ENCODE measurements around the gene EIF2AK2.

Gene EIF2AK2

DNA sequence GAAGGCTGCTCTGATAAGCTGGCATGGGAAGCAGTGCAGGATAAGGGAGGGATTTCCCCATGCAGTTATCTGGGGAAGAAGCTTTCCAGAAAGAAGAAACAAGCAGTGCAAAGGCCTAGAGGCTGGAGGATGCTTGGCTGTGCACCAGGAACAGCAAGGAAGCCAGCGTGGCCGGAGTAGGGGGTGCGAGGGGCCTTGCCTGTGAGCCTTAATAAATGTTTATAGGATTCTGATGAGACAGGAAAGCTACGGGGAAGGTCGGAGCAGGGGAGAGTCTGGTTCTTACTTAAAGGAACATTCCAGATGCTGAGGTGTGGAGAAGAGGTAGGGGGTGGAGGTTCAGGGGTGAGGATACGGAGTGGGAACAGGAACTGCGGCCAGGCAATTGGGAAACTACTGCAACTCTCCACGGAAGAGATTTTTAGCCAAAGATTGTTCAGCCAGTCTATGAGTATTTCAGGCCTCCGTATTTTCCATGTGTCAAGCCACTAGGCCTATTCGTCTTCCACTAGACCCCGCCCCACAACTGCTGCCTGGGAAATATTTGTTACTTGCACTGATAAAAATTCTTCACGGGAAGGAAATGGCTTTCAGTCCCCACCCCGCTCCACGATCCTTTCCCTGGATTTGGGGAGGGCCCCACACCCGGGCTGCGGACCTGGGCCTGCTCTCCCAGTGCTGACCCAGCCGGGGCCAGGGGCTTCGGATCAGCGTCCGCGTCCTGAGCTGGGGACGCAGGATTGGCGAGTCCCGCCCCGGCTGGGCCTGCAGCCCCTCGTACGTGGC lies 516 bp downstream of the EIF2AK2 start:
- peak; percentile 50 for DNase-seq
- Histone ChIP-seq H4K20me1 (ENCODE audit: insufficient read depth, low read length) (peaks cover 23% of the 10 kb centered on the region; the same call in 1 of the 2 replicates), H3K4me3 (ENCODE audit: low read depth in 1 of 2, low read length in 2 of 2) (peak overlapping the region; percentile 74 to 82), H3K79me2 (ENCODE audit: insufficient read depth, low read length) (peaks cover 60% of the 10 kb centered on the region), H3K9me3 (ENCODE audit: insufficient read depth, low read length, severe bottlenecking) (no peaks in the 10 kb centered on the region), H3K27ac (ENCODE audit: low read length) (peak overlapping the region; percentile 86), H3K4me2 (ENCODE audit: insufficient read depth, low read length) (peak overlapping the region; percentile 94), H3K36me3 (ENCODE audit: insufficient read depth, low read length) (peaks cover 22% of the 10 kb centered on the region), H3K4me1 (ENCODE audit: insufficient read depth, low read length) (peaks cover 56% of the 10 kb centered on the region), H3K9ac (ENCODE audit: low read depth, low read length) (peak overlapping the region; percentile 91), H3K27me3 (ENCODE audit: insufficient read depth, low read length, poor library complexity) (no peaks in the 10 kb centered on the region), H2AFZ (ENCODE audit: low read depth, low read length) (peak overlapping the region; percentile 84)
- no peak for TF ChIP-seq EZH2 (IDR thresholded peaks at IDR 0.05; ENCODE audit: borderline replicate concordance, low read depth, low read length, severe bottlenecking)
- TF ChIP-seq, protein P1, sequence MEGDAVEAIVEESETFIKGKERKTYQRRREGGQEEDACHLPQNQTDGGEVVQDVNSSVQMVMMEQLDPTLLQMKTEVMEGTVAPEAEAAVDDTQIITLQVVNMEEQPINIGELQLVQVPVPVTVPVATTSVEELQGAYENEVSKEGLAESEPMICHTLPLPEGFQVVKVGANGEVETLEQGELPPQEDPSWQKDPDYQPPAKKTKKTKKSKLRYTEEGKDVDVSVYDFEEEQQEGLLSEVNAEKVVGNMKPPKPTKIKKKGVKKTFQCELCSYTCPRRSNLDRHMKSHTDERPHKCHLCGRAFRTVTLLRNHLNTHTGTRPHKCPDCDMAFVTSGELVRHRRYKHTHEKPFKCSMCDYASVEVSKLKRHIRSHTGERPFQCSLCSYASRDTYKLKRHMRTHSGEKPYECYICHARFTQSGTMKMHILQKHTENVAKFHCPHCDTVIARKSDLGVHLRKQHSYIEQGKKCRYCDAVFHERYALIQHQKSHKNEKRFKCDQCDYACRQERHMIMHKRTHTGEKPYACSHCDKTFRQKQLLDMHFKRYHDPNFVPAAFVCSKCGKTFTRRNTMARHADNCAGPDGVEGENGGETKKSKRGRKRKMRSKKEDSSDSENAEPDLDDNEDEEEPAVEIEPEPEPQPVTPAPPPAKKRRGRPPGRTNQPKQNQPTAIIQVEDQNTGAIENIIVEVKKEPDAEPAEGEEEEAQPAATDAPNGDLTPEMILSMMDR (IDR thresholded peaks at IDR 0.05; ENCODE audit: borderline replicate concordance, extremely low read depth, low read length, poor library complexity, severe bottlenecking), result no peak
- ATAC-seq (ENCODE audit: insufficient read depth, low read depth), result peak; percentile 12

DNA sequence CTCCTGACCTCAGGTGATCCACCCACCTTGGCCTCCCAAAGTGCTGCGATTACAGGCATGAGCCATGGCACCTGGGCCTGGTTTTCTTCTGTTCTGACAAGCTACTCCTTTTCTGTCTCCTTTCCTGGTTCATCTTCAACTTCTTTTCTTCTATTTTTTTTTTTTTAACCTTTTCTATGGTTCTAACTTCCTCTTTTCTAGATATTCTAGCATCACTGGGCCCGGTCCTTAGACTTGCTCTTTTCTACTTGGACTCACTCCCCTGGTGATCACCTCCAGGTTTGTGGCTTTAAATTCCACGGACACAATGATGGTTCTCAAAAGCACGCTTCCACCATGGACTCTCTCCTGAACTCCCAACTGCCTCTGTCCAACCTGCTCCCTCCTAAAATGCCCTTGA lies 2.0 kb downstream of the EIF2AK2 start:
- Histone ChIP-seq H3K79me2 (ENCODE audit: insufficient read depth, low read length) (peaks cover 75% of the 10 kb centered on the region), H3K4me2 (ENCODE audit: insufficient read depth, low read length) (peak overlapping the region; percentile 94), H4K20me1 (ENCODE audit: insufficient read depth, low read length) (peaks cover 28% of the 10 kb centered on the region; the same call in 1 of the 2 replicates), H3K4me3 (ENCODE audit: low read depth in 1 of 2, low read length in 2 of 2) (peak overlapping the region in 1 of 2 experiments; percentile 74; a peak in 1 of 4 replicates), H3K9ac (ENCODE audit: low read depth, low read length) (peak overlapping the region; percentile 91), H3K27me3 (ENCODE audit: insufficient read depth, low read length, poor library complexity) (no peaks in the 10 kb centered on the region), H2AFZ (ENCODE audit: low read depth, low read length) (no peak overlapping the region), H3K4me1 (ENCODE audit: insufficient read depth, low read length) (peaks cover 56% of the 10 kb centered on the region), H3K9me3 (ENCODE audit: insufficient read depth, low read length, severe bottlenecking) (no peaks in the 10 kb centered on the region), H3K27ac (ENCODE audit: low read length) (0 out of 2 replicates have a peak overlapping the region, but pooled peaks have one; percentile 53), H3K36me3 (ENCODE audit: insufficient read depth, low read length) (peaks cover 22% of the 10 kb centered on the region)
- no peak for TF ChIP-seq EZH2 (IDR thresholded peaks at IDR 0.05; ENCODE audit: borderline replicate concordance, low read depth, low read length, severe bottlenecking)
- TF ChIP-seq, protein P1 (IDR thresholded peaks at IDR 0.05; ENCODE audit: borderline replicate concordance, extremely low read depth, low read length, poor library complexity, severe bottlenecking), result no peak
- DNase-seq, result no peak
- no peak for ATAC-seq (ENCODE audit: insufficient read depth, low read depth)

DNA sequence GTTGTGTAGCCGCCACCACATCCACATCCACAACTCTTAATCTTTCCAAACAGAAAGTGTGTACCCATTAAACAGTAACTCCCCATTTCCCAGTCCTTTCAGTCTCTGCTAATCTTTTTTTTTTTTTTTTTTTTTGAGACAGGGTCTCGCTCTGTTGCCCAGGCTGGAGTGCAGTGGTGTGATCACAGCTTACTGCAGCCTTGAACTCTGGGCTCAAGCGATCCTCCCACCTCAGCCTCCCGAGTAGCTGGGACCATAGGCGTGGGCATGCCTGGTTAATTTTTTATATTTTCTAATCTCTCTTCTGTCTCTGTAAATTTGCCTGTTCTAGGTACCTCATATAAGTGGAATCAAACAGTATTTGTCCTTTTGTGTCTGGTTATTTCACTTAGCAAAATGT lies 3.6 kb downstream of the EIF2AK2 start:
- peaks cover 90% of the 10 kb centered on the region for H3K79me2 ChIP-seq (ENCODE audit: insufficient read depth, low read length)
- ATAC-seq (ENCODE audit: insufficient read depth, low read depth) (no peak), DNase-seq (no peak)
- no peaks in the 10 kb centered on the region for H3K9me3 ChIP-seq (ENCODE audit: insufficient read depth, low read length, severe bottlenecking)
- no peak overlapping the region for H3K4me3 ChIP-seq (ENCODE audit: low read depth in 1 of 2, low read length in 2 of 2)
- peaks cover 56% of the 10 kb centered on the region for H3K4me1 ChIP-seq (ENCODE audit: insufficient read depth, low read length)
- H3K27me3 ChIP-seq (ENCODE audit: insufficient read depth, low read length, poor library complexity), result no peaks in the 10 kb centered on the region
- H2AFZ ChIP-seq (ENCODE audit: low read depth, low read length), result no peak overlapping the region
- TF ChIP-seq, protein P1 (IDR thresholded peaks at IDR 0.05; ENCODE audit: borderline replicate concordance, extremely low read depth, low read length, poor library complexity, severe bottlenecking), result no peak
- no peak for TF ChIP-seq EZH2 (IDR thresholded peaks at IDR 0.05; ENCODE audit: borderline replicate concordance, low read depth, low read length, severe bottlenecking)
- peak overlapping the region; percentile 37; the same call in 1 of the 2 replicates for H3K4me2 ChIP-seq (ENCODE audit: insufficient read depth, low read length)
- H4K20me1 ChIP-seq (ENCODE audit: insufficient read depth, low read length), result peaks cover 40% of the 10 kb centered on the region; the same call in 1 of the 2 replicates
- H3K27ac ChIP-seq (ENCODE audit: low read length), result no peak overlapping the region
- H3K36me3 ChIP-seq (ENCODE audit: insufficient read depth, low read length), result peaks cover 38% of the 10 kb centered on the region
- no peak overlapping the region for H3K9ac ChIP-seq (ENCODE audit: low read depth, low read length)

Measured in DND-41 (cell line).